Fibroblast of villous mesenchyme (primary cell): ENCODE data around the gene SEMA3F. TPM values are rescaled to one million over a fixed set of nuclear protein-coding genes. Genes with fewer than 3 reads are reported as not detected.
A peak's percentile ranks its signal among the peaks of the same experiment; 100 is the strongest.

ENCODE experiments used
- DNase-seq: peaks from one replicate; pipeline ENCODE4 v3.0.0-alpha.2; 2010; ENCODE audit warnings: low read depth
- H3K4me3 ChIP-seq: 2 replicates; pipeline ENCODE4 v1.5.1; 2011; ENCODE audit warnings: low read depth, mild to moderate bottlenecking, low read length
- total RNA-seq: library from RNA; depleted of rRNA; stranded (reverse); fragments of >200 nt; gene quantifications from 2 replicates; pipeline ENCODE4 v1.2.3, GENCODE V29; 2012
- TF ChIP-seq, protein P1 (sequence below): IDR thresholded peaks from 2 replicates; pipeline ENCODE4 v1.5.1; 2012; ENCODE audit warnings: low read depth, mild to moderate bottlenecking, low read length; ENCODE audit not compliant: insufficient read depth

Gene SEMA3F
- total RNA-seq: 0.32 and 0.86 TPM in 2 replicates

GRCh38 chr3:50154840-50155490 is at the start of gene SEMA3F:
Gene SEMA3F, plus strand, starts transcription at chr3:50155324. Its CDS starts 4,299 bp downstream, at chr3:50159623.
- DNase-seq: peak; percentile 49
- peak within 1 kb of the TSS; percentile 27 for H3K4me3 ChIP-seq
- TF ChIP-seq, protein P1, sequence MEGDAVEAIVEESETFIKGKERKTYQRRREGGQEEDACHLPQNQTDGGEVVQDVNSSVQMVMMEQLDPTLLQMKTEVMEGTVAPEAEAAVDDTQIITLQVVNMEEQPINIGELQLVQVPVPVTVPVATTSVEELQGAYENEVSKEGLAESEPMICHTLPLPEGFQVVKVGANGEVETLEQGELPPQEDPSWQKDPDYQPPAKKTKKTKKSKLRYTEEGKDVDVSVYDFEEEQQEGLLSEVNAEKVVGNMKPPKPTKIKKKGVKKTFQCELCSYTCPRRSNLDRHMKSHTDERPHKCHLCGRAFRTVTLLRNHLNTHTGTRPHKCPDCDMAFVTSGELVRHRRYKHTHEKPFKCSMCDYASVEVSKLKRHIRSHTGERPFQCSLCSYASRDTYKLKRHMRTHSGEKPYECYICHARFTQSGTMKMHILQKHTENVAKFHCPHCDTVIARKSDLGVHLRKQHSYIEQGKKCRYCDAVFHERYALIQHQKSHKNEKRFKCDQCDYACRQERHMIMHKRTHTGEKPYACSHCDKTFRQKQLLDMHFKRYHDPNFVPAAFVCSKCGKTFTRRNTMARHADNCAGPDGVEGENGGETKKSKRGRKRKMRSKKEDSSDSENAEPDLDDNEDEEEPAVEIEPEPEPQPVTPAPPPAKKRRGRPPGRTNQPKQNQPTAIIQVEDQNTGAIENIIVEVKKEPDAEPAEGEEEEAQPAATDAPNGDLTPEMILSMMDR: no peak

DNA sequence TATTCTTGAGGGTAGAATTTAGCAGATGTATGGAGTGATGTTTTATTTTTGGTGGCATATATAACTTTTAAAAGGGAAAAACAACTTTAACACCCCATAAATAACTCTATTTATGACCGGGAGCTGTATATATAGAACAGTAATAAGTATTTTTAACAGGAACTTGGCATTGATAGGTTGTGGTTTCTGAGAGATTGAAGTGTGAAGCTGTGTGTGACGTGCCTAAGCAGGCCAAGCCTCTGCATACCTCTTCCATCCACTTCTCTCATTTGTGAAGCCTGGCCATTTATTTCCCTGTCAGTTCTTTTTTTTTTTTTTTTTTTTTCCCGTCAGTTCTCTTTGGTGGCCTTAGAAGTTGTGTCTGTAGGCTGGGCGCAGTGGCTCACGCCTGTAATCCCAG is 43.4 kb upstream of the SEMA3F start:
- DNase-seq: no peak
- H3K4me3 ChIP-seq: no peak overlapping the region
- TF ChIP-seq, protein P1: no peak

DNA sequence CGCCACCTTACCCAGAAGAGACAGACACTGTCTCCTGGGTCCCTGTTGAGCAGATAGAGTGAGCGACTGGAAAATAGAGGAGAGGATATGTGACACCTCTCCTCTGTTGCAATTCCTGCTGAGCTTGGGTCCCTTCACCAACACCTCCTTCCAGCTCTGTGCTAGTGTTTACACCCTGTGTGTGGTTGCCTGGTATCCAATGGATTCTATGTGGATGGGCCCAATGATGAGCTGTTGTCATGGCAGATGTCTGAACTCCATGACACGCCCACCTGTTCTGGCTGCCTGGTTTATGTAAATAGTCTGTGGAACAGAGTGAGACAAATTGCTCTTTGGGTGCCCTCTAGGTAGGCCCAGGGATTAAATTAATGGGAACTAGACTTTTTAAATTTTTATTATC is 42.7 kb upstream of the SEMA3F start:
- no peak overlapping the region for H3K4me3 ChIP-seq
- DNase-seq: no peak
- TF ChIP-seq, protein P1: no peak

GRCh38 chr3:50117120-50117519 is 38.0 kb upstream of the SEMA3F start:
- TF ChIP-seq, protein P1: no peak
- no peak for DNase-seq

DNA sequence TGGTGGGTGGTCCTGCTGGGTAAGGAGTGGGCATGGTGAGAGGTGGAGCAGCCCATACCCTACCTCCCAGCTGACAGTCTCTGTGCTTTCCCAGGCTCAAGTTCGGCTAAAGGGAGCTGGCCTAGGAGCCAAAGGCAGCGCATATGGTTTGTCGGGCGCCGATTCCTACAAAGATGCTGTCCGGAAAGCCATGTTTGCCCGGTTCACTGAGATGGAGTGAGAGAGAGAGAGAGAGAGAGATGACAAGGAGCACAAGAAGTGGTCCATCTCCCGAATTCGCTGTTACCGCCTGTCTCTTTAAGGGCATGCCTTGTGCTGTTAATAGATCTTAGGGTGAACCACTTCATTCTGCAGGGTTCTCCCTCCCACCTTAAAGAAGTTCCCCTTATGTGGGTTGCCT is 36.9 kb upstream of the SEMA3F start:
- TF ChIP-seq, protein P1: no peak
- H3K4me3 ChIP-seq: no peak overlapping the region
- no peak for DNase-seq

More at GRCh38 chr3:50117120-50117519, 38.0 kb upstream of the SEMA3F start:
- H3K4me3 ChIP-seq: no peak overlapping the region

GRCh38 chr3:50119786-50120185 is 35.3 kb upstream of the SEMA3F start:
- H3K4me3 ChIP-seq: no peak overlapping the region
- TF ChIP-seq, protein P1: no peak
- DNase-seq: no peak
